NB4 (cell line): ENCODE data around the gene CFAP221.

Experiments used
- DNase-seq: peaks from one replicate; pipeline ENCODE4 v3.0.0; 2010; ENCODE audit warnings: low read depth
- H3K4me3 ChIP-seq: one replicate; pipeline ENCODE4 v1.5.1; 2011; ENCODE audit warnings: mild to moderate bottlenecking, low read depth, low read length, moderate library complexity
- MYC ChIP-seq: IDR thresholded peaks from 2 replicates; pipeline ENCODE4 v1.6.1; 2011; ENCODE audit warnings: low read depth, low read length
- POLR2A ChIP-seq: IDR thresholded peaks from 2 replicates; pipeline ENCODE4 v1.6.1; 2011; ENCODE audit warnings: mild to moderate bottlenecking; ENCODE audit not compliant: insufficient read length; ENCODE audit errors: extremely low read depth
- TF ChIP-seq, protein P1 (sequence below): IDR thresholded peaks from one replicate; pipeline ENCODE4 v1.5.1; 2012; ENCODE audit warnings: low read depth, low read length
- TF ChIP-seq, protein P2 (sequence below): IDR thresholded peaks from 2 replicates; pipeline ENCODE4 v1.6.1; 2011; ENCODE audit warnings: low read depth, low read length

Gene CFAP221

DNA sequence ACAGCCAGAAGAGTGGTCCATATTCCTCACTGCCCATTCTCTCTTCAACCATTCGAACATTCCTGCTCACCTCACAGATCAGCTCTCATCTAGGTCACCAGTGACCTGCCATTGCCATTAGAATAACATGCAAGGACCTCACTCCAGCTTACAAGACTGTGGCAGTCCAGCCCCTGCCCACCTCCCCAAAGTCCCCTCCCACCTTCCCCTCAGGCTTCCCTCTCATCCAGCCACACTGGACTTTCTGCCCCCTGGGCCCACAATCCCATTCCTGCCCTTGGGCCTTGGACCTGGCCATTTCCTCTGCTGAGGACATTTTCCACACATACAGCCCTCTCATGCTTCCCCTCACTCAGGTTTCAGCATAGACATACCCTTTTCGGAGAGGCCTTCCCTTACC, 129.5 kb downstream of the CFAP221 start:
- H3K4me3 ChIP-seq = no peak overlapping the region
- TF ChIP-seq MYC (no peak), POLR2A (no peak)
- TF ChIP-seq, protein P1, sequence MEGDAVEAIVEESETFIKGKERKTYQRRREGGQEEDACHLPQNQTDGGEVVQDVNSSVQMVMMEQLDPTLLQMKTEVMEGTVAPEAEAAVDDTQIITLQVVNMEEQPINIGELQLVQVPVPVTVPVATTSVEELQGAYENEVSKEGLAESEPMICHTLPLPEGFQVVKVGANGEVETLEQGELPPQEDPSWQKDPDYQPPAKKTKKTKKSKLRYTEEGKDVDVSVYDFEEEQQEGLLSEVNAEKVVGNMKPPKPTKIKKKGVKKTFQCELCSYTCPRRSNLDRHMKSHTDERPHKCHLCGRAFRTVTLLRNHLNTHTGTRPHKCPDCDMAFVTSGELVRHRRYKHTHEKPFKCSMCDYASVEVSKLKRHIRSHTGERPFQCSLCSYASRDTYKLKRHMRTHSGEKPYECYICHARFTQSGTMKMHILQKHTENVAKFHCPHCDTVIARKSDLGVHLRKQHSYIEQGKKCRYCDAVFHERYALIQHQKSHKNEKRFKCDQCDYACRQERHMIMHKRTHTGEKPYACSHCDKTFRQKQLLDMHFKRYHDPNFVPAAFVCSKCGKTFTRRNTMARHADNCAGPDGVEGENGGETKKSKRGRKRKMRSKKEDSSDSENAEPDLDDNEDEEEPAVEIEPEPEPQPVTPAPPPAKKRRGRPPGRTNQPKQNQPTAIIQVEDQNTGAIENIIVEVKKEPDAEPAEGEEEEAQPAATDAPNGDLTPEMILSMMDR = no peak
- TF ChIP-seq, protein P2, sequence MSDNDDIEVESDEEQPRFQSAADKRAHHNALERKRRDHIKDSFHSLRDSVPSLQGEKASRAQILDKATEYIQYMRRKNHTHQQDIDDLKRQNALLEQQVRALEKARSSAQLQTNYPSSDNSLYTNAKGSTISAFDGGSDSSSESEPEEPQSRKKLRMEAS = no peak
- DNase-seq = no peak

DNA sequence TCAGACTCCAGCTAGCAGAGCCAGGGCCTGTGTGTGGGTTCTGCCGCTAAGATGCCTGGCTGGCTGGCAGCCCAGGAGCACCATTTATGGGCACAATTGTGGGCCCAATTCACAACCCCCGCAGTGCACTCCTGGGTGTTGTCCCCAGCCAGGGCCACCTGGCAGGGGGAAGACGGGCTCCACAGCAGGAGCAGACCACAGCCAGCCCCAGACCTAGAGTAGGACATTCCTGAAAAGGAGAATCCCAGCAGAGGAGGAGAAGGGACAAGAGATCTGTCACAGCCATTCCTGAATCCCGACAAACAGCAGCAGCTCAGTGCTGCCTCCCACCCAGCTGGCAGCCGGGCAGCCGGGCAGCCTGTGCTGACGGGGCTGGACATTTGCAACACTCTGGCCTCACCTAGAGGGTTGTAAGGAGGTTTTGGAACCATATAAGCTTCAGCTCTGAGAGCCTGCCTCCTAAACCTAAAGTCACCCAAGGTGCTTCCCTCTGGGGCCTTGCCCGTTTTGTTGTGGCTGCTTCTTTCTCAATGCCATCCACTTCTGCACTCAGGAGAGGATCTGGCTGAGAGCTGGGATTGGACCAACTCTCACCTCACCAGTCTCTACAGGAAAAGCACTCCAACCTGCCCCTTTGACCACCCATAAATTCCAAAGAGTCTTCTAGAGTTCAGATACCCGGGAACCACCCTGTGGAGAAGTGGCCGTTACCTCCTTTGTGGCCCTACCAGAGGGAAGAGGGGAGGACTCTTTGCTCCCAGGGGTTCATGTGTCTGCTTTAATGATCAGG, 130.7 kb downstream of the CFAP221 start:
- no peak for DNase-seq
- no peak overlapping the region for H3K4me3 ChIP-seq
- TF ChIP-seq, protein P1 = no peak
- TF ChIP-seq, protein P2 = no peak
- no peak for TF ChIP-seq MYC
- TF ChIP-seq POLR2A = no peak

DNA sequence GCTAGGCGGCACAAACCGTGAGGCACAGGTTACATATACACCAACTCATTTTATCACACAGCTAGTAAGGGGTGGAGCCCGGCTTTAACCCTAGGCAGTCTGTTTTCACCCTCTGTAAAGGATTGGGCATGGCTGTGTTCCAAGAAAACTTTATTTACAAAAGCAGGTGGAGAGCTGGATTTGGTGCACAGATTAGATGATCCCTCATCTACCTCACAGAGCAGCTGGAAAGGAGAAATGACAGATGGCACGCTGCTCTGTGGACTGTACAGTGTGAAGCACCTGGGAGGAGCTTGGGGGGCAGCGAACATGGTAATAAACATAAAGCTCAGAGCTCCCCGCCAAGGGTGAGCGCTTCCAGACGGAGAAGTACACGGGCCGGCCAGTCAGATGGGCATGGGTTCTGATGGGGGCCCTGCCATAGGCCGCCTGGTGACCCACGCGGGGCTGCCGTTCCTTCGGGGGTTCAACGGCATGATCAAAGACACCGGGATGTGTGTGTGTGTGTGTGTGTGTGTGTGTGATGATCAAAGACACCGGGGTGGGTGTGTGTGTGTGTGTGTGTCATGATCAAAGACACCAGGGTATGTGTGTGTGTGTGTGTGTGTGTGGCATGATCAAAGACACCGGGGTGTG, 133.9 kb downstream of the CFAP221 start:
- H3K4me3 ChIP-seq = no peak overlapping the region
- DNase-seq = no peak
- TF ChIP-seq, protein P2 = no peak
- TF ChIP-seq MYC (no peak), POLR2A (no peak)
- TF ChIP-seq, protein P1 = no peak

DNA sequence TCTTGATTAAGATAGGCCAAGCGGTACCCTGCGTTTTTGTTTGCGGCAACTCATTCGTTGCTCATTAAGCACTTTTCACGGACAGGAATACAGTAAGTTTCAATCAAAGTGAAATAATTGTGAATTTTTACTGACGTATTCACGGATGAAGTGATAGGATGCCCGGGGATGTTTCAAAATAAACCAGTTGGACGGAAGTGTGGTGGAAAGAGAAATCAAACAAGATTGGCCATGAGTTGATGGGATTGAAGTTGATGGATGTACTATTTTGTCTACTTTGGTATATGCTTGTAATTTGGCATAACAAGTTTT, 135.2 kb downstream of the CFAP221 start:
- H3K4me3 ChIP-seq = peak overlapping the region; percentile 84
- no peak for DNase-seq
- TF ChIP-seq MYC (no peak), POLR2A (no peak)
- TF ChIP-seq, protein P1 = no peak
- TF ChIP-seq, protein P2 = no peak

- TF ChIP-seq POLR2A (no peak), MYC (no peak)
- TF ChIP-seq, protein P2 = no peak
- TF ChIP-seq, protein P1 = no peak
- DNase-seq = no peak
- H3K4me3 ChIP-seq = peak overlapping the region; percentile 84
Measured at GRCh38 chr2:119679846-119680245, 135.6 kb downstream of the CFAP221 start.
